H1 (cell line): ENCODE data around the gene ILK. TPM values are rescaled to one million over a fixed set of nuclear protein-coding genes. Genes with fewer than 3 reads are reported as not detected.

Experiments used
- CTCF ChIA-PET: fragments of 300-600 bp; sonication (Branson Sonifier 250); formaldehyde crosslinking; loops from one replicate; lab custom pipeline; 2021; ENCODE audit not compliant: partially characterized antibody; lab: Charles Lee
- POLR2A ChIA-PET: fragments of 300-600 bp; sonication (Branson Sonifier 250); formaldehyde crosslinking; loops from one replicate; lab custom pipeline; 2021; ENCODE audit warnings: inconsistent platforms; ENCODE audit not compliant: partially characterized antibody; lab: Charles Lee
- DNase-seq, 2 experiments: peaks; one replicate each; pipeline versions ENCODE4 v3.0.0 to v3.0.0-alpha.2; 2010 to 2022; ENCODE audit warnings: low spot score in 2 of 2, low read depth in 1 of 2, mixed read lengths in 1 of 2
- FAIRE-seq: peaks from 2 replicates; lab custom pipeline; 2011; peaks lifted over from hg19 to GRCh38; lab: Jason Lieb, UNC
- H2AFZ ChIP-seq: 2 replicates; pipeline ENCODE4 v1.8.1; 2012; ENCODE audit warnings: low read length, inconsistent platforms
- H2AK5ac ChIP-seq: 2 replicates; pipeline ENCODE4 v1.6.1; 2013; ENCODE audit warnings: low read depth, low read length
- H2BK120ac ChIP-seq: replicated peaks from 2 replicates; pipeline ENCODE3; 2013; ENCODE audit warnings: low read depth, low read length, inconsistent platforms
- H2BK12ac ChIP-seq: 2 replicates; pipeline ENCODE4 v1.6.1; 2013; ENCODE audit warnings: low read depth, low read length
- H2BK15ac ChIP-seq: 2 replicates; pipeline ENCODE4 v1.6.1; 2013; ENCODE audit warnings: low read length
- H2BK20ac ChIP-seq: 2 replicates; pipeline ENCODE4 v1.6.1; 2013; ENCODE audit warnings: low read length
- H2BK5ac ChIP-seq: 2 replicates; pipeline ENCODE4 v1.6.1; 2013; ENCODE audit warnings: low read depth, low read length
- H3K14ac ChIP-seq: 2 replicates; pipeline ENCODE4 v1.6.1; 2013; ENCODE audit warnings: inconsistent platforms; ENCODE audit not compliant: insufficient read length
- H3K18ac ChIP-seq: 2 replicates; pipeline ENCODE4 v1.6.1; 2013; ENCODE audit warnings: low read length; ENCODE audit errors: extremely low read depth
- H3K23ac ChIP-seq: 2 replicates; pipeline ENCODE4 v1.6.1; 2013; ENCODE audit warnings: inconsistent platforms; ENCODE audit not compliant: insufficient read length
- H3K23me2 ChIP-seq: 2 replicates; pipeline ENCODE4 v1.6.1; 2013; ENCODE audit warnings: low read depth, low read length
- H3K27ac ChIP-seq: 2 replicates; pipeline ENCODE4 v1.6.1; 2011; ENCODE audit warnings: low read depth, low read length, inconsistent platforms
- H3K27me3 ChIP-seq, 4 experiments: replicated peaks in 1 of 4; 1 replicate in 1 of 4; 2 replicates in 3 of 4; pipeline versions ENCODE4 v1.6.1 to v1.8.1; 2011 to 2013; ENCODE audit warnings: low read length in 3 of 4, mild to moderate bottlenecking in 3 of 4, inconsistent platforms in 2 of 4, mixed read lengths in 2 of 4, moderate library complexity in 1 of 4; ENCODE audit not compliant: control insufficient read depth in 3 of 4, insufficient read depth in 3 of 4; ENCODE audit errors: extremely low read depth in 1 of 4
- H3K36me3 ChIP-seq, 4 experiments: 2 replicates each; pipeline versions ENCODE4 v1.6.1 to v1.8.1; 2011 to 2013; ENCODE audit warnings: mild to moderate bottlenecking in 4 of 4, low read length in 3 of 4, moderate library complexity in 2 of 4, control low read depth in 1 of 4, inconsistent platforms in 1 of 4; ENCODE audit not compliant: insufficient read depth in 4 of 4, control insufficient read depth in 2 of 4
- H3K4ac ChIP-seq: replicated peaks from 2 replicates; pipeline ENCODE3; 2013; ENCODE audit warnings: low read length, low read depth, mixed read lengths, inconsistent platforms; ENCODE audit not compliant: insufficient read length
- H3K4me1 ChIP-seq, 4 experiments: replicated peaks in 1 of 4; 1 replicate in 1 of 4; 2 replicates in 3 of 4; pipeline versions ENCODE4 v1.6.1 to v1.8.1; 2011 to 2013; ENCODE audit warnings: low read length in 3 of 4, inconsistent platforms in 2 of 4, mixed read lengths in 1 of 4; ENCODE audit not compliant: insufficient read depth in 4 of 4, control insufficient read depth in 3 of 4
- H3K4me2 ChIP-seq, 2 experiments: 2 replicates each; pipeline versions ENCODE4 v1.6.1 to v1.8.1; 2011 to 2013; ENCODE audit warnings: low read depth in 2 of 2, low read length in 2 of 2, control low read depth in 1 of 2, inconsistent platforms in 1 of 2, mild to moderate bottlenecking in 1 of 2; ENCODE audit not compliant: insufficient read depth in 1 of 2
- H3K4me3 ChIP-seq, 4 experiments: fragments of 200-600, 300-600 bp in 1 of 4; sonication (generic), shearing (Covaris generic), sonication (Bioruptor Twin) in 1 of 4; 2 replicates each; pipeline versions ENCODE4 v1.5.1 to v1.8.1; 2011 to 2016; ENCODE audit warnings: low read length in 4 of 4, low read depth in 3 of 4, control low read depth in 2 of 4, inconsistent platforms in 2 of 4, mild to moderate bottlenecking in 2 of 4, mixed read lengths in 1 of 4, moderate library complexity in 1 of 4; ENCODE audit not compliant: insufficient read depth in 2 of 4; ENCODE audit errors: extremely low read depth in 1 of 4
- H3K56ac ChIP-seq: replicated peaks from 2 replicates; pipeline ENCODE3; 2013; ENCODE audit warnings: low read depth, mild to moderate bottlenecking, mixed read lengths, low read length, inconsistent platforms; ENCODE audit not compliant: insufficient read length
- H3K79me1 ChIP-seq: 2 replicates; pipeline ENCODE4 v1.6.1; 2013; ENCODE audit warnings: low read depth, low read length, control low read depth
- H3K79me2 ChIP-seq, 2 experiments: 2 replicates each; pipeline versions ENCODE4 v1.6.1 to v1.8.1; 2012 to 2013; ENCODE audit warnings: low read length in 2 of 2, mild to moderate bottlenecking in 2 of 2, inconsistent platforms in 1 of 2; ENCODE audit not compliant: insufficient read depth in 2 of 2, control insufficient read depth in 1 of 2
- H3K9ac ChIP-seq, 4 experiments: replicated peaks in 1 of 4; 1 replicate in 1 of 4; 2 replicates in 3 of 4; pipeline versions ENCODE4 v1.6.1 to v1.8.1; 2011 to 2013; ENCODE audit warnings: low read depth in 3 of 4, low read length in 3 of 4, control low read depth in 2 of 4, mild to moderate bottlenecking in 2 of 4, moderate library complexity in 2 of 4, inconsistent platforms in 1 of 4; ENCODE audit errors: extremely low read depth in 1 of 4
- H3K9me3 ChIP-seq, 2 experiments: 2 replicates each; pipeline versions ENCODE4 v1.6.1 to v1.8.1; 2012 to 2013; ENCODE audit warnings: mild to moderate bottlenecking in 2 of 2, moderate library complexity in 2 of 2, control low read depth in 1 of 2, inconsistent platforms in 1 of 2, low read depth in 1 of 2, low read length in 1 of 2, mixed read lengths in 1 of 2; ENCODE audit not compliant: insufficient read depth in 2 of 2
- H4K20me1 ChIP-seq, 2 experiments: replicated peaks in 1 of 2; 2 replicates each; pipeline versions ENCODE3 to v1.8.1; 2011 to 2013; ENCODE audit warnings: inconsistent platforms in 2 of 2, low read length in 2 of 2, mild to moderate bottlenecking in 1 of 2; ENCODE audit not compliant: insufficient read depth in 2 of 2, control insufficient read depth in 1 of 2
- H4K5ac ChIP-seq: 2 replicates; pipeline ENCODE4 v1.6.1; 2013; ENCODE audit warnings: low read length, low read depth, mixed read lengths, inconsistent platforms; ENCODE audit not compliant: insufficient read length
- H4K8ac ChIP-seq: 2 replicates; pipeline ENCODE4 v1.8.0; 2013; ENCODE audit warnings: mild to moderate bottlenecking, moderate library complexity, low read length, inconsistent platforms; ENCODE audit not compliant: insufficient read depth; ENCODE audit errors: extremely low read depth
- H4K91ac ChIP-seq: replicated peaks from 2 replicates; pipeline ENCODE3; 2013; ENCODE audit warnings: low read length, mixed read lengths, inconsistent platforms; ENCODE audit not compliant: insufficient read length
- CTCF ChIP-seq, 3 experiments: IDR thresholded peaks; 1 replicate in 2 of 3; 2 replicates in 1 of 3; pipeline versions ENCODE4 v1.5.1 to v1.6.1; 2011; ENCODE audit warnings: low read length in 3 of 3, mild to moderate bottlenecking in 3 of 3, inconsistent platforms in 2 of 3, low read depth in 1 of 3, moderate library complexity in 1 of 3; ENCODE audit not compliant: insufficient read depth in 1 of 3; ENCODE audit errors: control extremely low read depth in 1 of 3
- PHF8 ChIP-seq: fragments of 200-600 bp; sonication (generic); conservative IDR thresholded peaks from 2 replicates; pipeline ENCODE4 v1.7.1; 2012; ENCODE audit warnings: low read depth, mild to moderate bottlenecking, inconsistent platforms, low read length, moderate library complexity
- POLR2A ChIP-seq, 2 experiments: IDR thresholded peaks; 1 replicate in 1 of 2; 2 replicates in 1 of 2; pipeline ENCODE4 v1.6.1; 2011; ENCODE audit warnings: low read depth in 2 of 2, low read length in 2 of 2, mild to moderate bottlenecking in 2 of 2; ENCODE audit errors: control extremely low read depth in 1 of 2
- RAD21 ChIP-seq, 2 experiments: IDR thresholded peaks in 1 of 2; conservative IDR thresholded peaks in 1 of 2; 2 replicates each; pipeline ENCODE4 v1.6.1; 2011; ENCODE audit warnings: low read depth in 2 of 2, low read length in 2 of 2, improper control_type of control experiment in 1 of 2, inconsistent platforms in 1 of 2, mild to moderate bottlenecking in 1 of 2, moderate library complexity in 1 of 2
- WGBS, 2 experiments: shearing (Covaris generic) in 1 of 2; methylation state at CpG; one replicate each; pipeline versions ENCODE4 v1.1.6 to v1.1.7; 2013 to 2015; ENCODE audit warnings: low lambda C conversion rate in 2 of 2, mixed read lengths in 2 of 2, inconsistent platforms in 1 of 2, low coverage in 1 of 2, missing lambda C conversion rate in 1 of 2; ENCODE audit not compliant: insufficient replicate concordance in 2 of 2, insufficient coverage in 1 of 2, insufficient read length in 1 of 2; ENCODE audit errors: extremely low coverage in 1 of 2, missing lambda C conversion rate in 1 of 2; 5-methylcytosine and 5-hydroxymethylcytosine counted together
- polyA plus RNA-seq, 7 experiments: library from polyadenylated mRNA; depleted of rRNA in 3 of 7; stranded (reverse) in 5 of 7; unstranded in 2 of 7; fragments of >200 nt in 5 of 7; fragments of 200-250 nt in 2 of 7; gene quantifications; 1 replicate in 5 of 7; 2 replicates in 1 of 7; 4 replicates in 1 of 7; pipeline versions ENCODE4 v1.2.1 to v1.2.3, GENCODE V29; 2011 to 2013; ENCODE audit warnings: missing spikeins in 2 of 7, mixed read lengths in 2 of 7
- total RNA-seq: library from RNA; stranded (reverse); fragmentation: NEBNext Ultra II Directional; extraction: Animal tissue kit (Norgen Biotek cat#: 25700); gene quantifications from 2 replicates; pipeline ENCODE4 v1.2.1, GENCODE V29; 2021

ILK gene
- total and polyA plus RNA-seq, 2 of the 8 experiments (the other 6 are each of a cell fraction or from before 2014, with no cell fraction given), result 91.4 to 132 TPM

- Histone ChIP-seq H3K36me3 (no peaks in the 10 kb centered on the region), H2BK20ac (no peak overlapping the region), H3K27me3 (no peaks in the 10 kb centered on the region), H2AK5ac (no peak overlapping the region), H3K56ac (no peak overlapping the region), H3K4me1 (peaks cover 0 to 3% (median 2%) of the 10 kb centered on the region in 4 experiments; a peak in 5 of 7 replicates), H4K8ac (no peak overlapping the region; the same call in 1 of the 2 replicates), H3K9ac (no peak overlapping the region), H3K4me2 (no peak overlapping the region), H3K9me3 (no peaks in the 10 kb centered on the region), H4K5ac (no peak overlapping the region), H3K23ac (no peak overlapping the region), H3K79me2 (no peaks in the 10 kb centered on the region), H3K79me1 (no peaks in the 10 kb centered on the region), H2BK12ac (no peak overlapping the region), H2BK120ac (no peak overlapping the region), H4K91ac (no peak overlapping the region), H3K4me3 (no peak overlapping the region), H3K18ac (no peak overlapping the region), H2BK15ac (no peak overlapping the region), H3K23me2 (no peaks in the 10 kb centered on the region; the same call in 1 of the 2 replicates), H3K27ac (no peak overlapping the region), H3K4ac (no peak overlapping the region), H3K14ac (no peak overlapping the region), H2BK5ac (no peak overlapping the region), H4K20me1 (no peaks in the 10 kb centered on the region), H2AFZ (no peak overlapping the region)
- ChIA-PET POLR2A (interaction anchor here (1.6 to 3.3 kb wide), 4 partner anchors 9 to 40 kb away, joined by 4 to 14 read pairs (median 6); partner anchors contain the start of genes ILK, RRP8 and TAF10), CTCF (interaction anchor here (0.7 to 6.6 kb wide), 18 partner anchors 7 to 218 kb away, joined by 3 to 63 read pairs (median 4); partner anchors contain the start of genes DNHD1, ILK and RRP8)
- DNase-seq (no peak), FAIRE-seq (no peak)
- TF ChIP-seq CTCF (IDR thresholded peaks at IDR 0.05; ENCODE audit: control extremely low read depth in 1 of 3, insufficient read depth in 1 of 3, low read depth in 1 of 3, low read length in 3 of 3), result peak; percentile 15 to 38 (median 37); a peak in 3 of 4 replicates
- TF ChIP-seq PHF8, result no peak
- no peak for TF ChIP-seq POLR2A (IDR thresholded peaks at IDR 0.05; ENCODE audit: control extremely low read depth in 1 of 2, low read depth in 2 of 2, low read length in 2 of 2)
- peak; percentile 29 to 53; a peak in 3 of 4 replicates for TF ChIP-seq RAD21 (IDR thresholded peaks at IDR 0.05 in 1 of 2, conservative IDR thresholded peaks at IDR 0.05 in 1 of 2; ENCODE audit: low read depth in 2 of 2, low read length in 2 of 2)
- 87% methylated on average over 22 of the region's 22 CpGs; no CpG with 5 or more reads in 1 of the 2 experiments for WGBS, 2 experiments
Observed at GRCh38 chr11:6571434-6572008, 32.1 kb upstream of the ILK start.
